Neural cell (in vitro differentiated cells): Measurements from ENCODE around the gene DNAAF5. TPM values are rescaled to one million over a fixed set of nuclear protein-coding genes. Genes with fewer than 3 reads are reported as not detected.

Experiments used
- polyA plus RNA-seq: library from polyadenylated mRNA; depleted of rRNA; stranded (reverse); fragments of >200 nt; gene quantifications from 2 replicates; pipeline ENCODE4 v1.2.3, GENCODE V29; 2014

The DNAAF5 gene
- polyA plus RNA-seq, 1 donor from 2014 or later = 5.3 TPM

Other genes starting within 250 kb of the DNAAF5 start
- gene PDGFA, start 206.9 kb upstream of the DNAAF5 start, polyA plus RNA-seq = 4.1 and 5.4 TPM in 2 replicates
- 38.6 and 44.1 TPM in 2 replicates for gene PRKAR1B, start 582 bp downstream of the DNAAF5 start, polyA plus RNA-seq
- gene SUN1, start 105.8 kb downstream of the DNAAF5 start, polyA plus RNA-seq = 309 and 418 TPM in 2 replicates
- gene GET4, start 149.9 kb downstream of the DNAAF5 start, polyA plus RNA-seq = 63.8 and 85.7 TPM in 2 replicates
- gene ADAP1, start 228.0 kb downstream of the DNAAF5 start, polyA plus RNA-seq = 76.8 and 96.1 TPM in 2 replicates
- gene COX19, start 248.8 kb downstream of the DNAAF5 start, polyA plus RNA-seq = 16.0 and 25.9 TPM in 2 replicates